Heart left ventricle (tissue), 16 donors: ENCODE measurements around the gene PPP2R5D. TPM values are rescaled to one million over a fixed set of nuclear protein-coding genes. Genes with fewer than 3 reads are reported as not detected.
A peak's percentile ranks its signal among the peaks of the same experiment; 100 is the strongest.

Source experiments
- ATAC-seq, 4 donors: fragments of 200-7000 bp; cut with Tn5 transposase; one replicate each; pipeline ENCODE4 v1.9.1; 2020 to 2022; ENCODE audit warnings: moderate library complexity in 4 of 4, mild to moderate bottlenecking in 3 of 4, moderate number of reproducible peaks in 1 of 4
- DNase-seq, 5 donors: peaks; one replicate each; pipeline ENCODE4 v3.0.0-alpha.2; 2020
- H3K27ac ChIP-seq, 12 donors: fragments of 200-600 bp; sonication (generic) in 4 of 12; one replicate each; pipeline versions ENCODE4 v1.5.0 to v1.8.0; 2016 to 2022; ENCODE audit warnings: mild to moderate bottlenecking in 2 of 12
- H3K27me3 ChIP-seq, 9 donors: fragments of 200-600 bp; sonication (generic) in 2 of 9; one replicate each; pipeline versions ENCODE4 v1.5.1 to v1.8.0; 2016 to 2022; ENCODE audit warnings: mild to moderate bottlenecking in 3 of 9
- H3K36me3 ChIP-seq, 9 donors: fragments of 200-600 bp; sonication (generic) in 2 of 9; one replicate each; pipeline versions ENCODE4 v1.5.0 to v1.8.0; 2018 to 2022; ENCODE audit warnings: mild to moderate bottlenecking in 2 of 9
- H3K4me1 ChIP-seq, 12 donors: fragments of 200-600 bp; sonication (generic) in 4 of 12; one replicate each; pipeline versions ENCODE4 v1.5.0 to v1.8.0; 2016 to 2022; ENCODE audit warnings: mild to moderate bottlenecking in 3 of 12
- H3K4me3 ChIP-seq, 12 donors: fragments of 200-600 bp; sonication (generic) in 4 of 12; one replicate each; pipeline versions ENCODE4 v1.5.0 to v1.8.0; 2017 to 2022; ENCODE audit warnings: mild to moderate bottlenecking in 9 of 12, moderate library complexity in 4 of 12
- H3K9me3 ChIP-seq, 12 donors: fragments of 200-600 bp; sonication (generic) in 4 of 12; one replicate each; pipeline versions ENCODE4 v1.5.0 to v1.8.0; 2016 to 2022; ENCODE audit warnings: mild to moderate bottlenecking in 1 of 12
- CTCF ChIP-seq, 12 donors: fragments of 200-600 bp; sonication (generic) in 4 of 12; IDR thresholded peaks; one replicate each; pipeline versions ENCODE4 v1.5.0 to v1.8.0; 2018 to 2022; ENCODE audit warnings: antibody characterized with exemption in 12 of 12, mild to moderate bottlenecking in 5 of 12
- POLR2A ChIP-seq, 2 donors: fragments of 450-650 bp; IDR thresholded peaks; one replicate each; pipeline ENCODE4 v1.6.1; 2017; ENCODE audit warnings: antibody characterized with exemption in 2 of 2, mild to moderate bottlenecking in 2 of 2, moderate library complexity in 2 of 2
- WGBS, 4 donors: extraction: QIAGEN DNeasy Blood & Tissue Kit in 2 of 4; methylation state at CpG; one replicate each; pipeline versions ENCODE4 v1.1.5 to v1.1.7; 2013 to 2018; 5-methylcytosine and 5-hydroxymethylcytosine counted together
- intact Hi-C, 10 donors: fragments of 100-400 bp; cut with DNase I; formaldehyde crosslinking; loops; one replicate each; pipeline versions ENCODE4 v1.11.1 to v1.14.2; 2022
- polyA plus RNA-seq, 2 donors: library from polyadenylated mRNA; stranded (reverse); fragments of 200-250 nt; gene quantifications; one replicate each; pipeline ENCODE4 v1.2.3, GENCODE V29; 2013
- total RNA-seq, 9 donors: library from RNA; depleted of rRNA in 2 of 9; stranded (reverse); fragments of >200 nt in 2 of 9; fragmentation: NEBNext Ultra II Directional in 3 of 9; extraction: Animal tissue kit (Norgen Biotek cat#: 25700) in 3 of 9; gene quantifications; one replicate each; pipeline versions ENCODE4 v1.1.0 to v1.2.4, GENCODE V29; 2016 to 2023
- donor health status: ischemic (EF 13 %, LVEDD 7.1; RV severe dilation, severe dysfunction).
- donor health status: healthy with polysubstance abuse.
- donor health status: DM: no; HTN: yes; CAD: no.
- donor health status: DM: no; HTN: no; CAD: no.
- donor health status: ischemic (EF 25% LVEDD 6.9; RV normal size, moderate dysfunction).
- donor health status: ischemic (EF 25% LVEDD 5.7; RV mildly dilated, moderate dysfunction).
- donor health status: healthy.
- donor health status: DM: yes; HTN: yes; CAD: no.
- donor health status: ischemic (EF 35%, LVEDD 5.7; RV mildly dilated, moderate dysfunction).
- donor health status: nonischemic (EF 11% LVEDD 7.7; RV severe dilation, severe dysfunction).
- donor health status: DM: yes; HTN: yes; CAD: no.
- donor health status: PGD.
- donor health status: ischemic (EF 29% LVEDD 5.4; RV normal size, mild dysfunction).
- donor health status: nonischemic (EF 23%, LVEDD 6.1; RV moderate dilation, normal function).

The PPP2R5D gene
- total and polyA plus RNA-seq, 11 donors: 21.4 to 51.3 (median 35.1) TPM

DNA sequence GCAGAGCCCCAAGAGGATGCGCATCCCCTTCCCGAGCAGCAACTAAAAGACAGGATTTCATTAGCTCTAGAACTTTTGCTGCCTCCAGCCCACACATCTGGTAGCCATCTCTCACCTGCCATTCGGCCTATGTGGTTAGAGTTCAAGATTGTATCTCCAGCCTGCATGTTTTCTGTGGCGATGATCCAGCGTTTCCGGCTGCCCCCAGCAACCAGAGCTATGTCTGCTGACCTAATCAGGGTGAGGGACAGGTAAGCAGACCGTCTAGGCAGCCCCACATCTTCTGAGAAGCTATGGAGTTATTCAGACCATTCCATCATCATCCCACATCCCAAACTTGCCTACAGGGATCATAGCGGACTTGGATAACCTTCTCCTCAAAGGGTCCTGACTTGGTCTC is 71.6 kb downstream of the PPP2R5D start:
- H3K9me3 ChIP-seq: no peaks in the 10 kb centered on the region
- peaks cover 0 to 46% (median 28%) of the 10 kb centered on the region in 12 donors for H3K4me1 ChIP-seq
- H3K4me3 ChIP-seq: no peak overlapping the region
- peaks cover 0 to 37% (median 31%) of the 10 kb centered on the region in 9 donors for H3K36me3 ChIP-seq
- no peak for ATAC-seq
- H3K27me3 ChIP-seq: no peaks in the 10 kb centered on the region
- WGBS, 4 donors: 88 to 90% (median 88%) methylated on average over 8 of the region's 8 CpGs
- H3K27ac ChIP-seq: no peak overlapping the region
- DNase-seq: no peak
- TF ChIP-seq CTCF (IDR thresholded peaks at IDR 0.05) (no peak), POLR2A (IDR thresholded peaks at IDR 0.05) (no peak)
- intact Hi-C loops: loop anchor here in 3 of 10 donors (2.0 to 10.0 kb wide), 3 partner anchors 41 to 151 kb away; partner anchors contain the start of genes KLHDC3 (in 1 of the 3) and SRF (in 1 of the 3)

GRCh38 chr6:43058531-43058930 is 74.2 kb downstream of the PPP2R5D start:
- 73 to 85% (median 82%) methylated on average over 1 of the region's 1 CpG for WGBS, 4 donors
- Histone ChIP-seq H3K4me3 (peak overlapping the region; percentile 69 to 96 (median 84)), H3K9me3 (no peaks in the 10 kb centered on the region), H3K27me3 (no peaks in the 10 kb centered on the region), H3K36me3 (peaks cover 0 to 47% (median 39%) of the 10 kb centered on the region in 9 donors), H3K27ac (peak overlapping the region in 9 of 12 donors; percentile 79 to 92 (median 88)), H3K4me1 (peaks cover 0 to 44% (median 24%) of the 10 kb centered on the region in 12 donors)
- no peak for DNase-seq
- no peak for ATAC-seq
- intact Hi-C loops: loop anchor here in 3 of 10 donors (2.0 to 10.0 kb wide), 3 partner anchors 74 to 154 kb away; partner anchors contain the start of genes PPP2R5D (in 1 of the 3) and SRF (in 1 of the 3)
- TF ChIP-seq CTCF (IDR thresholded peaks at IDR 0.05): no peak

- peak; percentile 96 to 99 (median 98) for ATAC-seq
- peak; percentile 97 to 99 (median 98) for DNase-seq
- H3K4me3 ChIP-seq: peak within 1 kb of the TSS; percentile 69 to 96 (median 84)
- 0 to 1% (median 0%) methylated on average over 36 to 64 of the region's 64 CpGs for WGBS, 4 donors
- H3K9me3 ChIP-seq: no peaks in the 10 kb centered on the region
- peaks cover 0 to 56% (median 39%) of the 10 kb centered on the region in 9 donors for H3K36me3 ChIP-seq
- intact Hi-C loops: loop anchor here in 5 of 10 donors (1.0 to 10.0 kb wide), 5 partner anchors 42 to 155 kb away; partner anchors contain the start of genes KLHDC3 (in 1 of the 5), PPP2R5D (in 1 of the 5) and SRF (in 1 of the 5)
- H3K4me1 ChIP-seq: peaks cover 0 to 41% (median 21%) of the 10 kb centered on the region in 12 donors
- peak within 1 kb of the TSS; percentile 67 to 98 (median 88) for H3K27ac ChIP-seq
- TF ChIP-seq POLR2A (IDR thresholded peaks at IDR 0.05) (peak in 1 of 2 donors; percentile 69), CTCF (IDR thresholded peaks at IDR 0.05) (no peak)
- H3K27me3 ChIP-seq: no peaks in the 10 kb centered on the region
These were observed 75.0 kb downstream of the PPP2R5D start, which contains the start of the genes KLC4 and MRPL2 for GRCh38 chr6:43059168-43060033. Gene KLC4, plus strand, starts transcription at chr6:43059631. Its CDS starts 1,705 bp downstream, at chr6:43061336. Gene MRPL2, minus strand, starts transcription at chr6:43059434. Its CDS starts 53 bp downstream, at chr6:43059381.
